Uterus (tissue), 4 donors: ENCODE measurements around the gene COL4A2. TPM values are rescaled to one million over a fixed set of nuclear protein-coding genes. Genes with fewer than 3 reads are reported as not detected.

Experiments used
- DNase-seq, 2 donors: peaks; one replicate each; pipeline ENCODE4 v3.0.0-alpha.2; 2019 to 2020
- H3K27ac ChIP-seq, 2 donors: fragments of 200-600 bp; sonication (generic); 1 replicate in 1 of 2; 2 replicates in 1 of 2; pipeline ENCODE4 v1.5.1; 2016 to 2018
- H3K27me3 ChIP-seq, 2 donors: fragments of 200-600 bp; sonication (generic); one replicate each; pipeline ENCODE4 v1.5.1; 2018 to 2019; ENCODE audit warnings: control low read depth in 1 of 2
- H3K36me3 ChIP-seq, 2 donors: fragments of 200-600 bp; sonication (generic); one replicate each; pipeline ENCODE4 v1.5.1; 2019; ENCODE audit warnings: control low read depth in 1 of 2
- H3K4me1 ChIP-seq, 2 donors: fragments of 200-600 bp; sonication (generic); one replicate each; pipeline ENCODE4 v1.5.1; 2018 to 2019; ENCODE audit warnings: control low read depth in 1 of 2
- H3K4me3 ChIP-seq, 2 donors: fragments of 200-600 bp; sonication (generic); 1 replicate in 1 of 2; 2 replicates in 1 of 2; pipeline ENCODE4 v1.5.1; 2018 to 2019; ENCODE audit warnings: mild to moderate bottlenecking in 1 of 2
- H3K9me3 ChIP-seq, 2 donors: fragments of 200-600 bp; sonication (generic); one replicate each; pipeline ENCODE4 v1.5.1; 2019; ENCODE audit warnings: control low read depth in 1 of 2
- CTCF ChIP-seq, 4 experiments: fragments of 200-600 bp in 2 of 4; fragments of 450-650 bp in 2 of 4; sonication (generic) in 2 of 4; IDR thresholded peaks; one replicate each; pipeline ENCODE4 v1.5.1; 2016 to 2019; ENCODE audit warnings: antibody characterized with exemption in 4 of 4, mild to moderate bottlenecking in 2 of 4, moderate library complexity in 1 of 4
- POLR2A ChIP-seq, 2 donors: fragments of 450-650 bp; IDR thresholded peaks; one replicate each; pipeline ENCODE4 v1.6.1; 2016; ENCODE audit warnings: antibody characterized with exemption in 2 of 2, mild to moderate bottlenecking in 1 of 2, moderate library complexity in 1 of 2
- intact Hi-C: fragments of 100-400 bp; cut with DNase I; formaldehyde crosslinking; loops from one replicate; pipeline ENCODE4 v1.15.1; 2023; ENCODE audit warnings: low total_unique reads
- total RNA-seq, 4 donors: library from RNA; depleted of rRNA in 3 of 4; stranded (reverse); fragments of >200 nt in 3 of 4; gene quantifications; one replicate each; pipeline versions ENCODE4 v1.1.0 to v1.2.4, GENCODE V29; 2014 to 2023
- donor health status: DM: yes; HTN: yes; CAD: no.

Gene COL4A2
- total RNA-seq: 100 to 1,000 TPM; 157 to 606 (median 284) TPM

- H3K4me1 ChIP-seq: peaks cover 0 to 15% of the 10 kb centered on the region in 2 donors
- no peaks in the 10 kb centered on the region for H3K9me3 ChIP-seq
- TF ChIP-seq CTCF (IDR thresholded peaks at IDR 0.05) (no peak), POLR2A (IDR thresholded peaks at IDR 0.05) (peak; percentile 99 to 100)
- intact Hi-C loops: loop anchor here (5.0 to 10.0 kb wide), 2 partner anchors 52 to 105 kb away; no protein-coding TSS in a partner anchor
- no peaks in the 10 kb centered on the region for H3K27me3 ChIP-seq
- H3K36me3 ChIP-seq: no peaks in the 10 kb centered on the region
- peak within 1 kb of the TSS; percentile 99 to 100 for H3K27ac ChIP-seq
- peak; percentile 86 to 90 for DNase-seq
- H3K4me3 ChIP-seq: peak within 1 kb of the TSS; percentile 78 to 85
These were observed at the start of gene COL4A2, which contains the start of gene COL4A1 for GRCh38 chr13:110306960-110307766. TSS of gene COL4A2 (plus strand) at chr13:110307284. CDS start at chr13:110307904, 620 bp downstream. TSS of gene COL4A1 (minus strand) at chr13:110307157. CDS start at chr13:110307027, 130 bp downstream.

GRCh38 chr13:110257408-110257807, 49.7 kb upstream of the COL4A2 start:
- Histone ChIP-seq H3K36me3 (no peaks in the 10 kb centered on the region), H3K4me3 (no peak overlapping the region), H3K27me3 (no peaks in the 10 kb centered on the region), H3K9me3 (no peaks in the 10 kb centered on the region), H3K27ac (no peak overlapping the region), H3K4me1 (peaks cover 0 to 8% of the 10 kb centered on the region in 2 donors)
- intact Hi-C loops: loop anchor here (10.0 kb wide), 1 partner anchor 47 kb away; the partner anchor contains the start of genes COL4A1 and COL4A2
- no peak for TF ChIP-seq POLR2A (IDR thresholded peaks at IDR 0.05)
- no peak for TF ChIP-seq CTCF (IDR thresholded peaks at IDR 0.05)
- DNase-seq: no peak

GRCh38 chr13:110258876-110259631, 48.0 kb upstream of the COL4A2 start:
- no peak for DNase-seq
- peak overlapping the region; percentile 50 to 68 for H3K27ac ChIP-seq
- intact Hi-C loops: loop anchor here (10.0 kb wide), 1 partner anchor 46 kb away; the partner anchor contains the start of genes COL4A1 and COL4A2
- peaks cover 0 to 16% of the 10 kb centered on the region in 2 donors for H3K4me1 ChIP-seq
- no peaks in the 10 kb centered on the region for H3K27me3 ChIP-seq
- no peaks in the 10 kb centered on the region for H3K36me3 ChIP-seq
- no peaks in the 10 kb centered on the region for H3K9me3 ChIP-seq
- no peak for TF ChIP-seq POLR2A (IDR thresholded peaks at IDR 0.05)
- TF ChIP-seq CTCF (IDR thresholded peaks at IDR 0.05): no peak
- H3K4me3 ChIP-seq: no peak overlapping the region

- intact Hi-C loops: loop anchor here (10.0 kb wide), 1 partner anchor 45 kb away; the partner anchor contains the start of genes COL4A1 and COL4A2
- Histone ChIP-seq H3K4me3 (no peak overlapping the region), H3K36me3 (no peaks in the 10 kb centered on the region), H3K27ac (peak overlapping the region; percentile 50 to 68), H3K9me3 (no peaks in the 10 kb centered on the region), H3K4me1 (peaks cover 0 to 16% of the 10 kb centered on the region in 2 donors), H3K27me3 (no peaks in the 10 kb centered on the region)
- TF ChIP-seq CTCF (IDR thresholded peaks at IDR 0.05) (no peak), POLR2A (IDR thresholded peaks at IDR 0.05) (no peak)
- no peak for DNase-seq
These were observed 47.4 kb upstream of the COL4A2 start for GRCh38 chr13:110259651-110260050.
